Cardiac ventricle fibroblast (primary cell): ENCODE measurements around the gene DHODH. TPM values are rescaled to one million over a fixed set of nuclear protein-coding genes. Genes with fewer than 3 reads are reported as not detected.

Experiments used
- total RNA-seq: library from RNA; depleted of rRNA; stranded (reverse); fragments of >200 nt; gene quantifications from 2 replicates; pipeline ENCODE4 v1.2.3, GENCODE V29; 2015

The DHODH gene
- 2.6 and 4.2 TPM in 2 replicates for total RNA-seq

DNA sequence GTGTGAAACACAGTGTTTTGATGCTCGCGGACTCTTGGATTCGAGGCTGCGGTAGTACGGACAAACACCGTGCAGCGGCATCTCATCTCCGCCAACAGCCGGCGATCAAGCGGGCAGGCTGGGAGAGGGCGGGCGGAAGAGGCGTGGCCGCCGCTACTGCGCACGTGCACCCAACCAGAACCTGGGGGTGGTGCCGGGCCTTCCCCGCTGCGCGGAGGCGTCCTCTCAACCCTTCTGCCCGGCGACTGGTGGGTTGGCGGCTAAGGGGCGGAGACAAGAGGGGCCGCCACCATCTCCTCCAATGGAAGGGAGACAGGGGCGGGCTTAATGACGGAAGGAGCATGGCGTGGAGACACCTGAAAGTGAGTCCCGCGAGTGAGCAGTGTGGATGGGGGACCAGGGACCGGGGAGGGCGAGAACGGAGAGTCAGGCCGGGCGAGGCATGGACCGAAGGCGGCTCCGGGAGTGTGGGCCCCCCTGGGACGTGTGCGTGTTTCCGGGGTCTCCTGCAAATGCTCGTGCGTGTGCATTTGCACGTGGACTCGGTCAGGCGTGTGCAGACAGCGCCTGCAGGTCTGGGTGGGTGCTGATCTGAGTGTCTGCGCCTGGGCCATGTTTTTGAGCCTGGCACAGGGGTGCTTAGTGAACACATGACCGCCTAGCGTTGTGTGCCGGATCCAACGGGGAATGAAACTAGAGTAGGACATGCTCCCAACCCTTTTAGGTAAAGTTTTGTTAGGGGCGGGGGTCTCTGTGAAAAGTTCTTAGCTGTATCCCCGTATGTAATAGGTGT lies at the start of gene DHODH:
Gene DHODH, plus strand, starts transcription at position 321 of the 793 bp plus-strand sequence. Its CDS starts 21 bp downstream, at position 342.

GRCh38 chr16:72054254-72054847 lies 45.8 kb downstream of the DHODH start, which contains the start of gene HP:
HP (plus strand) TSS chr16:72054505; CDS start chr16:72054653, 148 bp downstream.

Other genes with a start within 250 kb of the DHODH start
- gene AP1G1, start 199.9 kb upstream of the DHODH start, total RNA-seq: 31.8 and 48.2 TPM in 2 replicates
- 12.2 TPM in 2 replicates for gene ATXN1L, start 162.8 kb upstream of the DHODH start, total RNA-seq
- 1.6 and 3.5 TPM in 2 replicates for gene ZNF821, start 124.6 kb upstream of the DHODH start, total RNA-seq
- 123 and 148 TPM in 2 replicates for gene IST1, start 113.2 kb upstream of the DHODH start, total RNA-seq
- not detected in 2 replicates for gene PKD1L3, start 8.3 kb upstream of the DHODH start, total RNA-seq
- 7.2 and 17.7 TPM in 2 replicates for gene HP, start 45.8 kb downstream of the DHODH start, total RNA-seq
- gene HPR, start 54.5 kb downstream of the DHODH start, total RNA-seq: 0.56 and 0.98 TPM in 2 replicates
- gene TXNL4B, start 84.9 kb downstream of the DHODH start, total RNA-seq: 9.4 and 11.0 TPM in 2 replicates
- 23.1 and 41.4 TPM in 2 replicates for gene DHX38, start 85.1 kb downstream of the DHODH start, total RNA-seq
- not detected in 2 replicates for gene PMFBP1, start 163.4 kb downstream of the DHODH start, total RNA-seq